HG03108 (cell line): ENCODE results near the gene ZNF853.

Source experiments
- ATAC-seq: cut with Tn5 transposase; IDR thresholded peaks from one replicate; pipeline ENCODE4 v1.9.1; 2021; ENCODE audit warnings: moderate library complexity; ENCODE audit not compliant: unreplicated experiment

ZNF853 gene

DNA sequence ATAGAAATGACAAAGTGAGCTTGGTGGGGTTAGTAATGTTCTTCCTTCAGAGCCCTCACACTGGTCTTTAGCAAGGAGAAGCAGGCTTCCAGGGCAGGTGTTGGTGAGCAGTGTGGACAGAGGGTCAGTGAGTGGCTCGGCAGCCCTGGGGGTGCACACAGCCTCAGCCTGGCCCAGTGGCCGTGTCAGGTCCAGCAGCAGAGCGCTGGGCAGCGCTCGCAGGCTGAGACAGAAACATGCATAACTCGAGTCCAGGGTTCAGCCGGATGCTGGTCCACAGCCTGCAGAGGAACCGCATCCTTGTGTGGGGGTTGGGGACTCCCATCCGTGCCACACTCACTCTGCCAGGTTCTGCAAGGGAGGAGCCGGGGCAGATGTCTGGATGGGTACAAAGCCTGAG lies 11.0 kb upstream of the ZNF853 start:
- no peak for ATAC-seq

DNA sequence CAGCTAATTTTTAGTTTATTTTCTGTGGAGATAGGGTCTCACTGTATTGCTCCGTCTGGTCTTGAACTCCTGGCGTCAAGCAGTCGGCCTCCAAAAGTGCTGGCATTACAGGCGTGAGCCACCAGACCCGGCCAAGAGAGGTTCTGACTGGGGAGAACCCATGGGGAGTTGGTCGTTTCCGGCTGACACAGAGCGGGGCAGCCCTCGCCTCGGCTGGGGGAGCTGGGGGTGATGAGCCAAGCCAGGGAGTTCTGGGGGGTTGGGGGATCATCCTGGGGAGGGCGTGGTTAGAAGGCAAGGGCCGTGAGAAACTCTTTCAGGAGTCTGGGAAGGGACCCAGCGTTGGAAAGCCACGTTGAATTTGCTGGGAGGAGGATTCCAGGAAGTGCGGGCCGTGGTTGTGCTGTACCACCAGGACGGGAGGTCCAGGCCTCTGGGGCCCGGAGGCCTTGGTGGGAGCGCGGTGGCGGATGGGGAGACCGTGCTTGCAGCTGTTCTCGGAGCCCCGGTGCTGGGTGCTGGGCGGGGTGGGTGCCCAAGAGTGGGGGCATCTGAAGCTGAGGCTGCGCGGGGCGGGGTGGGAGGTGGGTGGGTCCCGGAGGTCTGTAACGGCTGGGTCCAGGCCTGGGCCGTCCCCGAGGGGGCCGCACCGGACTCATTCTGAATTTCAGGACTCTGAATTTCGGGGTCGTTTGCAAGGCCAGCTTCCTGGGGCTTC lies 8.4 kb upstream of the ZNF853 start:
- ATAC-seq: no peak

GRCh38 chr7:6607651-6608051 lies 7.8 kb upstream of the ZNF853 start:
- ATAC-seq: no peak

- no peak for ATAC-seq
Measured at GRCh38 chr7:6608081-6608480, 7.3 kb upstream of the ZNF853 start.

GRCh38 chr7:6608794-6609193 lies 6.6 kb upstream of the ZNF853 start:
- ATAC-seq: no peak

DNA sequence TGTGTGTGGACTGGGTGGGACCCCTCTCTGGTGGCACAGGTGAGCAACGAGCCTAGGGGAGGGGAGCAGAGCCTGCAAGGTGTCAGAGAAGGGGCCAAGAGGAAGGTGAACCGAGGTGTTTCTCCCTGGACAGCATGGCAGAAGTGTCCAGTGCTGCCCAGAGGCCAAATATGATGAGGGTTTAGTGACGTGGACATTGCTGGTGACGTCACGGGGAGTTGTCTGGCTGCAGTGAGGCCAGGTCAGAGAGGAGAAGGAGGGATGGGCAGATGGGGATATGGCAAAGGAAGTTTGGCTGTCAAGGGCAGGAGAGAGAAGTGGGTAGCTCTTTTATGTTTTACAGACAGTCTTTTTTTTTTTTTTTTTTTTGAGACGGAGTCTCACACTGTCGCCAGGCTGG lies 2.6 kb upstream of the ZNF853 start:
- ATAC-seq: no peak

DNA sequence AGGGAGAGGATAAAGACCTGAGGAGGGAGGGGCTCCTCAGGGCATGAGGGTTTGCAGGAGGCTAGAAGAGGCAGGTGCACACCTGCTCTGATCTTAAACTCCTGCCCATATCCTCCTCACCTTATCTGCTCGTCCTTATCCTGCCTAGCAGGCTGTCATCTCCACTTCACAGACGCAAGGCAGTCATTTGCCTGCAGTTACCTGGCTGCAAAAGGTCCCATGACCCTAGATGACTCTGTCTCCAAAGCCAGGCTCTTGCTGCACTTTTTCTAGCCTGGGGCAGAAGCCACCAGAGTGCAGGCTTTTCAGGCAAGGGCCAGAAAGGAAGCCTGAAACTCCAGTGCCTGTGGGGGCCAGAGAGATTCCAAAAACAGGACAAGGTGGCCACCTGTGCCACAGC lies 1.7 kb upstream of the ZNF853 start:
- ATAC-seq: no peak

GRCh38 chr7:6615723-6616555 lies 529 bp downstream of the ZNF853 start:
- ATAC-seq: no peak

DNA sequence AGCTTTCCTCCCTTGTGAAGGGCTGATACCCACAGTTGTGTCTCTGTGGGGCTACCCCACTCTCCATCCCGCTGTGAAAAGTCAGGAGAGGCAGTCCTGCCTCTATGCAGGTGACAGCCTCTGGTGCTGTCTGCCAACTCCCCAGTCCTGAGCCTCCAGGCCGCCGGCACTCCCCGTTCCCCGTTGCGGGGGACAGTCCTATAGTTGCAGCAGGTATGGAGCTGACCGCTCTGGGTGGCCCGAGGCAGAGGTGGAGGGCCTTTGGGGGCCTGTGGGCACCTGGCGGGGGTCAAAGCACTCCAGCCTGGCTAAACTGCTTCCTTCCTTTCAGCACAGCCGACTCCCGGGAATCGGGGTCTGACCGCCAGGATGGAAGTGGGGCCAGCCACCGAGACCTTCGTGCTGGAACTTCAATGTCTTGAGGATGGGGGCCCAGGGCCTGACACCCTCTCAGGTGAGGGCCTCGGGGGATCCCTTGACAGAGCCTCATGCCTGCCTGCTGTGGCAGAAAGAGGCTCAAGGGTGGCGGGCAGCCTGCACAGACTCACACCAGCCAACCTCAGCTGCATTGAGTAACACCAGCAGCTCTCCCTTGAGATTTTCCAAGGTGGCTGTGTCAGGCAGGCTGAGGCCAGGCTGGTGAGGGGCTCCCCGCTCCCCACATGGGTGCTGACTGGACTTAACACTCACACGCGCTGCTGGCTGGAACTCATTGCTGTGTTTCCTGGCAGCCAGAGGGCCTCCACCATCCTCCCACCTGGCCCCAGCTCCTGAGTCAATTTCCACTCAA lies 1.6 kb downstream of the ZNF853 start:
- ATAC-seq: no peak

- no peak for ATAC-seq
Measured at GRCh38 chr7:6618621-6619020, 3.2 kb downstream of the ZNF853 start.

DNA sequence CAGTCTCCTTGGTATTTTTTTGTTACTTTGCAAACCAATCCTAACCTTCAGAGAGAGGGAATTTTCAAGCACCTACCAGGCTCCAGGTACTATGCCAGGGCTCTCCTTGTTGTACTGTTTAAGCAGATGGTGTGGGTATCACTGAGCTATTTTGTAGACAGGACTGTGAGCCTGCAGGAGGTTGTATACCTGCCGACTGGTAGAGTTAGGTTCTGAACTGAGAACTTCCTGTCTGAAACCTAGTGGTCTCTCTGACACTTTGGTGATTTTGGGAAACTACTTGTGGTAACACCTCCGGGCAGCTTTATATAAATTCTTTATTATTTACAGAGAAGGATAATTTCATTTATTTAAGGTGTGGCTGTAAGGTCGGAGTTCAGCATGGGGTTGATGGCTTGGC lies 4.6 kb downstream of the ZNF853 start:
- ATAC-seq: no peak

DNA sequence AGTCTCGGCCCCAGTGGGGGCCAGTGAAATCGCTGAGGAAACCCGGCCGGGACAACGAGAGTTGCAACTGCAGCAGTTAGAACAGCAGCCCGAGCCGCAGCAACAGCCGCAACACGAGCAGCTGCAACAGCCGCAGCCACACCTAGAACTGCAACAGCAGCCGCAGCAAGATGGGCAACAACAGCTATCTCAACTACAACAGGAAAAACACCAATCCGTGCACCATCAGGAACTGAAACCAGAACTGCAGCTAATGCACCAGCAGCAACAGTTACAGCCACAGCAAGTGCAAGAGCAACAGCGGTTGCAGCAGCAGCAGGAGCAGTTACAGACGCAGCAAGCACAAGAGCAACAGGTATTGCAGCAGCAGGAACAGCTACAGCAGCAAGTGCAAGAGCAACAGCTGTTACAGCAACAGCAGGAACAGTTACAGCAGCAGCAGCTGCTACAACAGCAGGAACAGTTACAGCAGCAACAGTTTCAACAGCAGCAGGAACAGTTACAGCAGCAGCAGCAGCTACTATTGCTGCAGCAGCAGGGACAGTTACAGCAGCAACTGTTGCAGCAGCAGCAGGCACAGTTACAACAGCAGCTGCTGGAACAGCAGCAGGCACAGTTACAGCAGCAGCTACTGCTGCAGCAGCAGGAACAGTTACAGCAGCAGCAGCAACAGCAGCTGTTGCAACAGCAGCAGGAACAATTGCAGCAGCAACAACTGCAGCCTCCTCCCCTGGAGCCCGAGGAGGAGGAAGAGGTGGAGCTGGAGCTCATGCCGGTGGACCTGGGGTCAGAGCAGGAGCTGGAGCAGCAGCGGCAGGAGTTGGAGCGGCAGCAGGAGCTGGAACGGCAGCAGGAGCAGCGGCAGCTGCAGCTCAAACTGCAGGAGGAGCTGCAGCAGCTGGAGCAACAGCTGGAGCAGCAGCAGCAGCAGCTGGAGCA lies 6.1 kb downstream of the ZNF853 start:
- no peak for ATAC-seq

DNA sequence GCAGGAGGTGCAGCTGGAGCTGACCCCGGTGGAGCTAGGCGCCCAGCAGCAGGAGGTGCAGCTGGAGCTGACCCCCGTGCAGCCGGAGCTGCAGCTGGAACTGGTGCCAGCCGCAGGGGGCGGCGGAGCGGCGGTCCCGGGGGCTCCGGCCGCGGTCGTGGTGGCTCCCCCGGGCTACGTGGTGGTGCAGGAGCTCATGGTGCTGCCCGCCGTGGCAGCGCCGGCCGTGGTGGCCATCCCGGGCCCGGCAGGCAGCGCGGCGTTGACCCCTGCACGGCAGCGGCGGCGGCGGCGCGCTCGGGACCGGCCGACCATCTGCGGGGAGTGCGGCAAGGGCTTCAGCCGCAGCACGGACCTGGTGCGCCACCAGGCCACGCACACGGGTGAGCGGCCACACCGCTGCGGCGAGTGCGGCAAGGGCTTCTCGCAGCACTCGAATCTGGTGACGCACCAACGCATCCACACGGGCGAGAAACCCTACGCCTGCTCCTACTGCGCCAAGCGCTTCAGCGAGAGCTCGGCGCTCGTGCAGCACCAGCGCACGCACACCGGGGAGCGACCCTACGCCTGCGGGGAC lies 6.8 kb downstream of the ZNF853 start:
- ATAC-seq: no peak

DNA sequence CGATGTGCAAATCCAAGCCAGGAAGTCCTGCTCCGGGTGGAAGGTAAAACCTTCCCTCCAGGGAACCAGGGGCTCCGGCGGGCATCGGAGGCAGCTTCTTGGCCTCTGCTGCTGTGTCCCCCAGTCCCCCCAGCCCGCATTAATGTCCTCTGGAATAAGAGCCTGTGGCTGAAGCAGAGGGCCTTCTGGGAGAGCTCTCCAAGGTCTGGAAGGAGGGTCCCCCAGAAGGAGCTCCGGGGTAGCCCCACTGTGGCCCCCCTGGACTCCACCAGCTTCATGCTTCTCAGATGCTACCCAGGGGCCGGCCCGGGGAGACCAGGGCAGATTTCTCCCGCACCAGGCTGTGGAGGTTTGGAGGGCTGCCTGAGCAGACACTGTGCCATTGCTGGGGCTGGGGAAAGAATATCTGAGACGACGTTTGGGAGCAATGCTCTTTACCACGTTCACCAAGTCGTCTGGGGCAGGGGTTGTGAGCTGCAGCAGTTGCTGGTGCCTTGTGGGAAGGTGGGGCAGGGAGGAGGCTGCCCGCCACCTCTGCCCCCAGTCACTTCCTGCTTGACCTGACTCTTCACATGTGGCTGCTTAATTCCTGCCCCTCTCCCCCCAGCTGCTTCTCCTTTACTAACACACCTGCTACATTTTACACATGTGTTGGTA lies 8.3 kb downstream of the ZNF853 start:
- no peak for ATAC-seq

DNA sequence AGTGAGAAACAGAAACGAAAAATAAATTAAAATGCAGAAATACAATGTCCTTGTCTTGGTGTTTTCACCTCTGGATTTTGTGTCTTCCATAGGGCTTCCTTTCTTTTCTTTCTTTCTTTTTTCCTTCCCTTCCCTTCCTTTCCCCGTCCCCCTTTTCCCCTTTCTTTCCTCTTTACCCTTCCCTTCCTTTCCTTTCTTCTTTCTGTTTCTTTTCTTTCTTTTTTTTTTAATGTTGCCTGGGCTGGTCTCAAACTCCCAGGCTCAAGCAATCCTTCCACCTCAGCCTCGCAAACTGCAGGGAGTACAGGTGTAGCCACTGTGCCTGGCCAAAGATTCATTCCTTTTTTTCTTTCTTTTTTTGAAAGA lies 8.8 kb downstream of the ZNF853 start:
- no peak for ATAC-seq

- ATAC-seq: no peak
Measured at GRCh38 chr7:6628045-6628444, 12.6 kb downstream of the ZNF853 start.

DNA sequence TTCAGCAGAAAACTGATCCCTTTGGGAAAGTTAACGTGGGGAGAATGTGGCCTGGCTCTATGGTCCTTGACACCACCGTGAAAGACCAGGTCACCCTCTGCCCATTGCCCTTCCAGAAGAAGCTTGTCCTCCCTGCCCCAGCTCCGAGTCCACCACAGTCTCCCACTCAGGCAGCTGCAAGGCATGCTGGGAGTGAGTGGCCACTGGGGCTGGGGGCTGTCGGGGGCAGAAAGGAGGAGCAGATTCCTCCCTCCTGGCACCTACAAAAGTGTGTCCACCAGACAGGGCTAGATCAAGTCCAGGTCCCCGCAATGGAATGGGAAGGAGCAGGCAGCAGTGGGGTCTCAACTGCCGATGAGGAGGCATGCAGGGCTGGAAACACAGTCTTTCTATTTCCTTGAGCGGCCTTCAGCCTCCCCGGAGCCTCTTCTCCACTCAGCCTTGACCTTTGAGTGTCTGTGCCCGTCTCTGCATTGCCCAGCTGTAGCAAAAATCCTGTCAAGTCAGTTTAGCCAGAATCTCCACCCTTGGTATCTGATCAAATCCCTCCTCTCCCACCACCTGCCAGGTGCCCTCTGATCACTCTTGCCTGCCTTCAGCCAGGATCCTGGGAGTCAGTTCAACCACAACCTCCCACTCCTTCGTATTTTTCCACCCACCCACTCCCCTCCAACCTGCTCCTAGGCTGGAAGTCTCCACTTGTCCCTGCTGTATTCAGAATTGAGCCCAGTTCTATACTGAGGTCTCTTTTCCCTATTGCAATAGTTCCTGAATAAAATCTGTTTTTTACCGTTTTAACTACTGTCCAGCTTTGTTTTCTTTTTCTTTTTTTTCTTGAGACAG lies 14.8 kb downstream of the ZNF853 start:
- no peak for ATAC-seq

DNA sequence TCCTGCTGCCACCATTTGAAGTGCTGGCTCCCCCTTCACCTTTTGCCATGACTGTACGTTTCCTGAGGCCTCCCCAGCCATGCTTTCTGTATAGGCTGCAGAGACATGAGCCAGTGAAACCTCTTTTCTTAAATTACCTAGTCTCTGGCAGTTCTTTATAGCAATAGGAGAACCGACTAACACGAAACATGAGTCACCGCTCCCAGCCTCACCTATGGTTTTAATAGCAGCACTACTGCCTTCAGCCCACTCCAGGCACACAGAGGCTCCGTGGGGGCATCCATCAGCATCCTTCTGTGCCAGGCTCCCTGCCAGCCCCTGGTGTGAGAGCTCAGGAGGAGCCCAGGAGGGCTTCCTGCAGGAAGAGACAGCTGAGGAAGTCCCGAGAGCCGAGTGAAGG lies 16.2 kb downstream of the ZNF853 start:
- no peak for ATAC-seq

GRCh38 chr7:6634021-6634420 lies 18.6 kb downstream of the ZNF853 start:
- no peak for ATAC-seq
